Calu3 (cell line): ENCODE results near the gene ADGRD1. TPM values are rescaled to one million over a fixed set of nuclear protein-coding genes. Genes with fewer than 3 reads are reported as not detected.

Experiments used
- BruUV-seq: library from RNA; stranded (reverse); fragments of 400-500 nt; replicated peaks from 2 replicates; lab custom pipeline; 2021; lab: Mats Ljungman, UMichigan
- CTCF ChIA-PET: fragments of 300-600 bp; sonication (Branson Sonifier 250); formaldehyde crosslinking; loops from one replicate; lab custom pipeline; 2022; ENCODE audit warnings: antibody characterized with exemption; lab: Charles Lee
- DNase-seq: peaks from one replicate; pipeline ENCODE4 v3.0.0; 2022
- H3K27ac Mint-ChIP-seq: one replicate; pipeline ENCODE4 v1.8.0; 2022; ENCODE audit warnings: mixed read lengths; ENCODE audit not compliant: unreplicated experiment
- H3K27me3 Mint-ChIP-seq: one replicate; pipeline ENCODE4 v1.8.0; 2022; ENCODE audit warnings: mixed read lengths; ENCODE audit not compliant: unreplicated experiment
- H3K36me3 Mint-ChIP-seq: one replicate; pipeline ENCODE4 v1.8.0; 2022; ENCODE audit warnings: mild to moderate bottlenecking, moderate library complexity, mixed read lengths; ENCODE audit not compliant: insufficient read depth, unreplicated experiment
- H3K4me1 Mint-ChIP-seq: one replicate; pipeline ENCODE4 v1.8.0; 2022; ENCODE audit warnings: mild to moderate bottlenecking, low read depth, mixed read lengths; ENCODE audit not compliant: unreplicated experiment
- H3K4me3 Mint-ChIP-seq: one replicate; pipeline ENCODE4 v1.8.0; 2022; ENCODE audit warnings: mild to moderate bottlenecking, low read depth, moderate library complexity, mixed read lengths; ENCODE audit not compliant: unreplicated experiment
- H3K9me3 Mint-ChIP-seq: one replicate; pipeline ENCODE4 v1.8.0; 2022; ENCODE audit warnings: low read depth, mixed read lengths; ENCODE audit not compliant: unreplicated experiment
- CTCF ChIP-seq: fragments of 200-600 bp; IDR thresholded peaks from one replicate; pipeline ENCODE4 v1.8.0; 2022; ENCODE audit warnings: antibody characterized with exemption; ENCODE audit not compliant: unreplicated experiment
- intact Hi-C: fragments of 100-400 bp; cut with micrococcal nuclease; formaldehyde crosslinking; loops from one replicate; pipeline ENCODE4 v1.10.0; 2022; ENCODE audit not compliant: unreplicated experiment
- total RNA-seq: library from RNA; stranded (reverse); gene quantifications from 2 replicates; pipeline ENCODE4 v1.2.3, GENCODE V29; 2022

Gene ADGRD1
- total RNA-seq, 1 experiment from 2014 or later = not detected

GRCh38 chr12:130952171-130952954 lies 1.3 kb upstream of the ADGRD1 start:
- H3K4me3 Mint-ChIP-seq = no peak overlapping the region
- CTCF ChIA-PET = no interaction called here
- BruUV-seq = no TSS peak

GRCh38 chr12:130954544-130954831 lies 781 bp downstream of the ADGRD1 start:
- H3K27me3 Mint-ChIP-seq = peaks cover 36% of the 10 kb centered on the region
- H3K4me3 Mint-ChIP-seq = no peak overlapping the region
- no peaks in the 10 kb centered on the region for H3K4me1 Mint-ChIP-seq
- H3K9me3 Mint-ChIP-seq = no peaks in the 10 kb centered on the region
- intact Hi-C loops = no loop called here
- TF ChIP-seq CTCF = no peak
- no peaks in the 10 kb centered on the region for H3K36me3 Mint-ChIP-seq
- no peak for DNase-seq
- CTCF ChIA-PET = no interaction called here
- H3K27ac Mint-ChIP-seq = no peak overlapping the region
- no TSS peak for BruUV-seq

More at GRCh38 chr12:130952171-130952954, 1.3 kb upstream of the ADGRD1 start:
- intact Hi-C loops = no loop called here
- H3K36me3 Mint-ChIP-seq = no peaks in the 10 kb centered on the region
- TF ChIP-seq CTCF = no peak
- no peak for DNase-seq
- H3K27me3 Mint-ChIP-seq = peaks cover 36% of the 10 kb centered on the region
- peaks cover 2% of the 10 kb centered on the region for H3K9me3 Mint-ChIP-seq
- no peaks in the 10 kb centered on the region for H3K4me1 Mint-ChIP-seq
- H3K27ac Mint-ChIP-seq = no peak overlapping the region

GRCh38 chr12:130955238-130955816 lies 1.6 kb downstream of the ADGRD1 start:
- Mint-ChIP-seq H3K4me1 (no peaks in the 10 kb centered on the region), H3K4me3 (no peak overlapping the region), H3K27me3 (peaks cover 36% of the 10 kb centered on the region), H3K27ac (no peak overlapping the region), H3K9me3 (no peaks in the 10 kb centered on the region), H3K36me3 (no peaks in the 10 kb centered on the region)
- BruUV-seq = no TSS peak
- no peak for TF ChIP-seq CTCF
- no peak for DNase-seq
- CTCF ChIA-PET = no interaction called here
- intact Hi-C loops = no loop called here

GRCh38 chr12:130956009-130956408 lies 2.3 kb downstream of the ADGRD1 start:
- Mint-ChIP-seq H3K27ac (no peak overlapping the region), H3K4me1 (no peaks in the 10 kb centered on the region), H3K9me3 (no peaks in the 10 kb centered on the region), H3K4me3 (no peak overlapping the region), H3K27me3 (peaks cover 43% of the 10 kb centered on the region), H3K36me3 (no peaks in the 10 kb centered on the region)
- TF ChIP-seq CTCF = no peak
- CTCF ChIA-PET = no interaction called here
- BruUV-seq = no TSS peak
- intact Hi-C loops = no loop called here
- DNase-seq = no peak
